ENCODE results near the gene ATP6V1F.

Gene ATP6V1F, protein sequence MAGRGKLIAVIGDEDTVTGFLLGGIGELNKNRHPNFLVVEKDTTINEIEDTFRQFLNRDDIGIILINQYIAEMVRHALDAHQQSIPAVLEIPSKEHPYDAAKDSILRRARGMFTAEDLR

DNA sequence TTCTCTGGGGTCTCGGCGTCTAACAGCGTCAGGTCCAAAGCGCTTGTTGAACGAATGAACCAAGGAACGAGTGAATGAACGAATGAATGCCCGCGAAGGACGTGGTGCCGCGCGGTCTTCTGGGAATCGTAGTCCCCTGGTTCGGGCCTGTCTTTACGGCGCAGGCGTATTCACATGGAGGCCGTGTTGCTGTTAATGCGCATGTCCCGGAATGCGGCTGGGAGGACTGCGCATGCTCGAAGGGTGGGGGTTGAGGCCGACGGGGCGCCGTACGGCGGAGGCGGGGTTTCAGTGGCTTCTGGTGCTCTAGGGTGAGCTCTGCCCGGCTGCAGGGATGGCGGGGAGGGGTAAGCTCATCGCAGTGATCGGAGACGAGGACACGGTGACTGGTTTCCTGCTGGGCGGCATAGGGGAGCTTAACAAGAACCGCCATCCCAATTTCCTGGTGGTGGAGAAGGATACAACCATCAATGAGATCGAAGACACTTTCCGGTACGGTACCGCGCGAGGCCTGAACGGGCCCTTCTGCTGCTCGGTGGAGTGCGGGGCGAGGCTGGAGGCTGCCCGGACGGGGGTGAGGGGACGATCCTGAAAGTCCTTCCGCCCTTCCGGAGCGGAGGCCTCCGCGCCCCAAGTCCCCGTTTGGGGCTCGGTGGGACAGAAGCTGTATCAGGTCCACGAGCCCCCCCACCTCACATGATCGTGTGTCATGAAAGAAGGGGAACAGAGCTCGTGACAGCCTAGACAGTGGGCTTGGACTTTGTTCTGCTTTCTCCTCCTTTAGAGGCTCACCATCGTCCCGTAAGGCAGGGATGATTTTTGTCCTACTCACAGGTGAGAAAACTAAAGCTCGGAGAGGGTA, at the start of gene ATP6V1F:
ATP6V1F (plus strand) TSS at position 286 of the 862 bp plus-strand sequence; CDS start at position 335, 49 bp downstream.
- peak; percentile 90 for DNase-seq (ENCODE audit: low read depth)

DNA sequence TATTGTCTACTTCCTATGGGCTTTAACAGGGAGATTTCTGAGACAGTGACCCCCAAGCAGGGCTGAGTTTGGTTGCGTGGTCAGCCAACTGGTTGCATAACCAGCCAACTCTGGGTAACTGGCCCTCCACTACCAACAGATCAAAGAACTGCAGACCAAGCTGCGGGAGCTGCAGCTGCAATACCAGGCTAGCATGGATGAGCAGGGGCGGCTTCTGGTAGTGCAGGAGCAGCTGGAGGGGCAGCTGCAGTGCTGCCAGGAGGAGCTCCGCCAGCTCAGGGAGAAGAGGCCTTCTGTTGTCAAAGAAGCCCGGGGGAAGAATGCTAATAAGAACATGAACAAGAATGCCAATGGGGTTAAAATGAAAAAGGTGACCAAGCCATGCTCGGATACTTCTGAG, 48.2 kb upstream of the ATP6V1F start:
- no peak overlapping the region for H3K4me3 ChIP-seq (ENCODE audit: low read depth, low read length)
- no peak for DNase-seq (ENCODE audit: low read depth)

More for the DNA sequence above, at the start of gene ATP6V1F:
- peak within 1 kb of the TSS; percentile 61 for H3K4me3 ChIP-seq (ENCODE audit: low read depth, low read length)

DNA sequence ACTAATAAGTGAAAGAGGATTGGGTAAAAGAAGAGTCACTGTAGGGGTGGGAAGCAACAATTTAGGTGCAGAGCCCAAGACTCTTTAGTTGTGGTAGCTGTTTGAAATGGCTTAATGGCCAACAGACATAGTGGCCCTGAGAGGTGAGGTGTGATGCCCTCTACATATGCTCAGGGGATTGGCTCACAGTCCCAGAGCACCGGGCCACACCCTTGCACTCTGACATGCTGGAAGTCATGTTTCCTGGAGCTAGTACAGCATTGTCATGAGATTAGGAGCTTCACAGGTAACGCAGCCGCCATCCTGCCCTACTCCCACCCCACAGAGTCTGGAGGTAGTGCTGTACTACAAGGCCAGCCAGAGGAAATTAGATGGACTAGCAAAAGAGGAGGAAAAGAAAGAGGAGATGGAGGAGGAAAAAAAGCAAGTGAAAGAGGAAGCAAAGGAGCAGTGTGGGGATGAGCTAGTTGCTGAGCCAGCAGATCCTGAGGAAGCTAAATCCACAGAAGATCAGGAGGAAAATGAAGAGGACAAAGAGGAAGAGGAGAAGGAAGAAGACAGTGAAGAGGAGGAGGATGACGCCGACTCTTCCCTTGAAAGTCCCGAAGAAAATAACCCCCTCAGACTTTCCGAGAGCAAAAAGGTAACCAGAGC, 47.2 kb upstream of the ATP6V1F start:
- no peak for DNase-seq (ENCODE audit: low read depth)

DNA sequence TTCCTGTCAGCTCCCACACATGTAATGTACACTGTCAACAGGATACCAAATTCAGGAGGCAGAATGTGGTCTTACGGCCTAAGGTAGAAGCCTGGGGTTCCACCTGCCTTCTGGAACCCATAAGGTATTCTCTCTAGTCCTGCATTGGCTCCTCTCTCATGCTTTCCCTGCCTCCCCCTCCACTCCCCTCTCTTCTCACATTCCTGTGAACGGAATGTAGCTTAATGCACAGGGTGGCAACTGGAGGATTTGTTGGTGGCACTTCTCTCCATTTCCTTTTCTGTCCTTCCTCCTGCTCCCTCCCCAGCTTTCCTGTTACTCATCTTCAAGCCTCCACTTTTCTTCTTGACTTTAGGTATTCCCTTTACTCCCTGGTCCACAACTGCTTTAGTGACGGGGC, 44.0 kb upstream of the ATP6V1F start:
- no peak for DNase-seq (ENCODE audit: low read depth)
- no peak overlapping the region for H3K4me3 ChIP-seq (ENCODE audit: low read depth, low read length)

More for the DNA sequence above, 47.2 kb upstream of the ATP6V1F start:
- no peak overlapping the region for H3K4me3 ChIP-seq (ENCODE audit: low read depth, low read length)

DNA sequence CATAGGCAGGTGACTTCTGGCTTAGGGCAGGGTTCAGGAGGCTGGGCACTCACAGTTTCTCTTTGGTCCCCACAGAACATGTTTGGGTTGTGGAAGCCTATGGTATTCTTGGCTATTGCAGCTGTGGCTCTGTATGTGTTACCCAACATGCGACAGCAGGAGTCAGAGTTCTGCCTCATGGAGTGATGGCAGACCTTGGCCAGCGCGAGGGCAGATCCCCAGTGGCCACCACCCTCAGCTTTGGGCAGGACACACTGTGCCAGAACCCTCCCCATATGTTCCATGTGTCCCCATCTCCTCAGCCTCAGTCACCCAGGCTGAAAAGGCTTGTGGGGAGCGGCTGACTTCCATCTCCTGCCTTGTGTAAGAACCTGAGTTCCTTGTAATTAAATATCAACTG, 40.9 kb upstream of the ATP6V1F start:
- H3K4me3 ChIP-seq (ENCODE audit: low read depth, low read length): no peak overlapping the region
- no peak for DNase-seq (ENCODE audit: low read depth)

DNA sequence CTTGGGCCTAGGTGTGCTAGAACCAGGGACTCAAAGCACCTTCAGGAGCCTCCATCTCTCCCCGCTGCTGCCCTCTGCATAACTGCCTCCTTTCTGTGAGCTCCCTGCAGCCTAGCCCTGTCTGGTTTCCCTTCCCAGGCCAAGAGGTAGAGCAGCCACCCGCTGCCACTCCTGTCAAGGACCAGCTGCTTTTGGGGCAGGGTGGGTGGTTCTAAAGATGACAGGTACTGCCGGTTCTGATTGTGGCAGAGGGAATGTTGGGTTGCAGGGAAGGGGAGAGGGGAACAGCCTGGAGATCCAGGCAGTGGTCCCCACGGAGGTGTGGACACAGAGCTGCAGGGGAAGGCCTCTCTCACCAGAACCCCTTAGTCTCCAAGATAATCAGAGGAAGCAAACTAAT, 36.1 kb upstream of the ATP6V1F start:
- no peak overlapping the region for H3K4me3 ChIP-seq (ENCODE audit: low read depth, low read length)
- no peak for DNase-seq (ENCODE audit: low read depth)

DNA sequence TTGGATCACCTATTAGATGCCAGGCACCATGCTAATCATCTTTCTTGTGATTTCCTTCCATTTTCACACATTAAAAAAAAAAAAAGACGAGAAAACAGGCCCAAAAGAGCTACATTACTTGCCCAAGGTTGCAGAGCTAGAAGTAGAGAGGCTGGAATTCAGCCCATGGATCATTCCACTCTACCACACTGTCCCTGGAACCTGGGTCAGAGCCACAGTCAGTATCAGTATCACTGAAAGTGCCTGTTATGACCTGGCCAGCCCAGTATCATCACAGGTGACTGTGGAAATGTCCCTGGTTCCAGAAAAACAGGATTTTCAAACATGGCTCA, 35.8 kb upstream of the ATP6V1F start:
- no peak overlapping the region for H3K4me3 ChIP-seq (ENCODE audit: low read depth, low read length)
- DNase-seq (ENCODE audit: low read depth): no peak

DNA sequence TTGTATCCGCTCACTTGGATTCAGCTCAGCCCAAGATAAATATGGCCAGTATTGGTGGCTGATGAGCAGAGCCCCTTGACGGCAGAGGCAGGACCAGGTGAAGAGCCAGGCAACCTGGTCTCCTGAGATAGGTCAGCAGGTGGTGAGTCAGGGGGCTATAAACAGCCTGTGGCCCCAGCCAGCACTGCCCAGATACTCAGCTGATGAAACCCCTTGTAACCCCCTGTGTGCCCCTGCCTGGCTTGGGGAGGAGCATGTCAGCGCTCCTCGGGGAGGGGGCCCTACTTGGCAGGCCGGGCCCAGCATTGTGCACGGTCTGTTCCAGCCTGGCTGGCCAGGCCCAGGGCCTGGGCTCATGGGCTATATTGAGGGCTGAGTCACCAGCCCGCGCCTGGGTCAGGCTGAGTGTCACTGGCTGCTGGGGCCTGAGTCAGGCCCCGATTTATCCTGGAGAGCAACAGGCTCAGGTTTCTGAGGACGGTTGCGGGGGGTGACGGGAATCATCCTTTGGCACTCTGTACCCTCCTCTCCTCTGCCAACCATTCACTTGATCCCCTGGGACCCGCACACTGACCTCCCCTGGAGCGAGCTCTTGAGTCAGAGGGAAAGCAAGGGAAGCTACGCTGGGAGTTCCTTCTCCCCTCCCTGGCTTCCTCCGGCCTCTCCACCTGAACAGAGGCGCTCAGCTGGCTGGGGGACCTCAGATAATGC, 35.3 kb upstream of the ATP6V1F start:
- H3K4me3 ChIP-seq (ENCODE audit: low read depth, low read length): no peak overlapping the region
- DNase-seq (ENCODE audit: low read depth): peak; percentile 93

DNA sequence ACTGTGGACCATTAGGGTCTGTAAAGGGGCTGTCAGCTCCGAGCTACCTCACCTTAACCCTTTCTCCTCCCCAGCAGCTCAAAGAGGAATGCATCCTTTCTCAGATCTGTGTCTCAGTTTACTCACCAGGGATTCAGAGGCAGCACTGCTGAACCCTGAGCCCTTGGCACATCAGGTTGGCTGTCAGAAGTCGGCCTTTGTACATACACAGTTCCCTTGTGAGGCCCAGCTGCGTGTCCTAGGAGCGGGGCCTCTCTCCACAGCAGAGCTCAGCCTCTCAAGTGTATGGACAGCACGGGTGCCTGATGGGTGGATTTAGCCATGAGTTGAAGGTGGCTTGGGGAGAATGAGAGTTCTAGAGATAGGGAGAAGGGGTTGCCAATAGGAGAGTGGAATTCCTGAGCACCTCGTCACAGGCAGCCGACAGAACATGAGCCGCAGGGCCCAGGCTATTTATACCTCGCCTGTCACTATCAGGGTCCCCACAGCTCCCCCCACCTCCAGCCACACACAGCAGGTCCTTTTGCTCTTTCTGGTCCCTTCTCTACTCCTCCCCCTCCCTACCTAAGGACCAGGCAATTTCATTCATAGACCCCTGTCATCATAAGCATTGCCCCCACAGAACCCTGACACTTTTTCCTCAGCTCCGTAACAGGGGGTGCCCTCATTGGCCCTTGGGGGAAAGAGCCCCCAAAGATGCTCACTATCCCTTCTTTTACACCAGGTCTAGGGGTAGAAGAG, 34.5 kb upstream of the ATP6V1F start:
- H3K4me3 ChIP-seq (ENCODE audit: low read depth, low read length): no peak overlapping the region
- DNase-seq (ENCODE audit: low read depth): no peak

DNA sequence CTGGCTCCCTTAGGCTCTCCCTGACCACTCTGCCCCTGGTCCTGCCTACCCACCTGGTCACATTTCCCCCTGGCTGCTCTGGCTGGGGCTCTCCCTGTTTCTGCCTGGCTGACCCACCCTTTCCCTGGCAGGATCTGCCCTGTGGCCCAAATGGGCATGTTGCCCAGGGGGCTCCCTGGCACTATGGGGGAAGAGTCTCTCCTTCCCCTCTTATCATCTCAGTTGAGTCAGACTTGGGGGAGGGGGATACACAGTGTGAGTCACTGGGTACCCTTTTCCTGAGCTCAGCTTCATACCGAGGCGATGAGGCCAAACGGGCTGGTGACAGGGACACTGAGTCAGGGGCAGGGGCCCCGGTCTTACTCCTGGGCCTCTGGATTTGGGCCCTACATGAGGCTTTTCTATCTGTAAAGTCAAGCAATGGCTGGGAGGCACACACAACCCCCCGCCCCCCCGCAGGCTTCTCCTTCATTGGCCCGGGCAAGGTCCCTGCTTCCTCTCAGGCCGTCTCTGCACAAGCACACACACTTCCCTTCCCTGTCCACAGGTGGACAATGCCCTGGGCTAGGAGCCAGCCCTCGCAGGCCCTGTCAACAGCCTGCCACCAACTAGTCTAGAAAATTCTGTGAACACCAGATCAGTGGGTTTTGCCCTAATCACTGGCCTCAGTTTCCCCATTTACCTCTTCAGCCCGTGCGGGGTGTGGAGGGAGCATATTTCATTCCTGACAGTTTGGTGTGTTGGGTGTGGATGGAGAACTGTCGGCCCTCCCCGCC, 33.1 kb upstream of the ATP6V1F start:
- peak overlapping the region; percentile 21 for H3K4me3 ChIP-seq (ENCODE audit: low read depth, low read length)
- no peak for DNase-seq (ENCODE audit: low read depth)

DNA sequence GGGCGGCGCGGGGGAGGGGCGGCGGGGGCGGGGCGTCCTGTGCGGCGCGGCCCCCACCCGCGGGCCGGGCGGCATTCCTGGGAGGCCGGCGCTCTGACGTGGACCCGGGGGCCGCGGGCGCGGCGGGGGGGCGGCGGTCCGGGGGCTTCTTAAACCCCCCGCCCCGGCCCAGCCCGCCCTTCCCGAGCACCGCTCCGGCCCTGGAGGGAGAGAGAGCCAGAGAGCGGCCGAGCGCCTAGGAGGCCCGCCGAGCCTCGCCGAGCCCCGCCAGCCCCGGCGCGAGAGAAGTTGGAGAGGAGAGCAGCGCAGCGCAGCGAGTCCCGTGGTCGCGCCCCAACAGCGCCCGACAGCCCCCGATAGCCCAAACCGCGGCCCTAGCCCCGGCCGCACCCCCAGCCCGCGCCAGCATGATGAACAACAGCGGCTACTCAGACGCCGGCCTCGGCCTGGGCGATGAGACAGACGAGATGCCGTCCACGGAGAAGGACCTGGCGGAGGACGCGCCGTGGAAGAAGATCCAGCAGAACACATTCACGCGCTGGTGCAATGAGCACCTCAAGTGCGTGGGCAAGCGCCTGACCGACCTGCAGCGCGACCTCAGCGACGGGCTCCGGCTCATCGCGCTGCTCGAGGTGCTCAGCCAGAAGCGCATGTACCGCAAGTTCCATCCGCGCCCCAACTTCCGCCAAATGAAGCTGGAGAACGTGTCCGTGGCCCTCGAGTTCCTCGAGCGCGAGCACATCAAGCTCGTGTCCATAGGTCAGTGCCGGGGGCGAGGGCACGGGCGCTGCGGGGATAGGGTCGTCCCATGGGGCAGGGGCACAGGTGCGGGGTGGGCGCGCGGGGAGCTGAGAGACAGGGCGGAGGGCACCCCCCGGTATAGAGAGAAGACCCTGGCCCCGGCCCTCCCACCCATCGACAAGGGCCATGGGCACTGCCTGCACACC, 32.2 kb upstream of the ATP6V1F start, which contains the start of gene FLNC:
FLNC (plus strand) TSS at position 176 of the 947 bp plus-strand sequence; CDS start at position 408, 232 bp downstream.
- peak within 1 kb of the TSS; percentile 98 for H3K4me3 ChIP-seq (ENCODE audit: low read depth, low read length)
- DNase-seq (ENCODE audit: low read depth): no peak

DNA sequence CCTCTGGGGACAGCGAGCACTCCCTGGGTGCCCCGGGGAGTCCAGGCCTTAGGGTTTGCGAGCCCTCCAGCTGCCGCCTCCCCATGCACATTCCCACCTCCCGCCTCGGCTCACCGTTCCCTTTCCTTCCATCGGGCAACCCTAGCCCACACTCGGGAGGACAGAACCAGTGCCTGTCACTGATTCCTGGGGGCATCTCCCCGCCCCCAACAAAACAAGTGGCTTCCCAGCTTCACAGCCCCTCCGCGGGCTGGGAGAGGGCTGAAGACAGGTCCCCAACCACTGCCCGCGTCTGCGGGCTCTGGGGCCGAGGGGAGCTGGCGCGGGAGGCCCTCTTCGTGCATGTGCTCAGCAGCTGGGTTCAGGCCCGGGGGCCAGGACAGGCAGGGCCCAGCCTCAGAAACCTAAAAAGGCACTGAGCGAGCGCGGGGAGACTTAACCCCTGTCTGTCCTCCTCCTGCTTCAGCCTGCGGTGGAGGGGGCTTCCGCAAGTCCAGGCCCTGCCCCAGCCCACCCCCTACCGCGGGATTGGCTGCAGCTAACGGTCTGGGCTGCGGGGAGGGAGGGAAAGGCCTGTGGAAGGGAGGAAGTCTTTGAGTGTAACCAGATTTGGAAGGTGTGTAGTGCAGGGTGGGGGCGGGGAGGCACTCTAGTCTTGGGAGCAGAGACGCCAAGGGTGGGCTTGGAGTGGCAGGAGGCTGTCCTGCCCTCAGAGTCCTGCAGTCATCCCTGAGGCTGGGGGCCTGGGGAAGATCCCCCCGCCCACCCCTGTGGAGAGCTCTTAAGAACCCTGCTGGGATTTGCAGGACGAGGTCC, 31.3 kb upstream of the ATP6V1F start:
- no peak for DNase-seq (ENCODE audit: low read depth)
- H3K4me3 ChIP-seq (ENCODE audit: low read depth, low read length): peak overlapping the region; percentile 98

DNA sequence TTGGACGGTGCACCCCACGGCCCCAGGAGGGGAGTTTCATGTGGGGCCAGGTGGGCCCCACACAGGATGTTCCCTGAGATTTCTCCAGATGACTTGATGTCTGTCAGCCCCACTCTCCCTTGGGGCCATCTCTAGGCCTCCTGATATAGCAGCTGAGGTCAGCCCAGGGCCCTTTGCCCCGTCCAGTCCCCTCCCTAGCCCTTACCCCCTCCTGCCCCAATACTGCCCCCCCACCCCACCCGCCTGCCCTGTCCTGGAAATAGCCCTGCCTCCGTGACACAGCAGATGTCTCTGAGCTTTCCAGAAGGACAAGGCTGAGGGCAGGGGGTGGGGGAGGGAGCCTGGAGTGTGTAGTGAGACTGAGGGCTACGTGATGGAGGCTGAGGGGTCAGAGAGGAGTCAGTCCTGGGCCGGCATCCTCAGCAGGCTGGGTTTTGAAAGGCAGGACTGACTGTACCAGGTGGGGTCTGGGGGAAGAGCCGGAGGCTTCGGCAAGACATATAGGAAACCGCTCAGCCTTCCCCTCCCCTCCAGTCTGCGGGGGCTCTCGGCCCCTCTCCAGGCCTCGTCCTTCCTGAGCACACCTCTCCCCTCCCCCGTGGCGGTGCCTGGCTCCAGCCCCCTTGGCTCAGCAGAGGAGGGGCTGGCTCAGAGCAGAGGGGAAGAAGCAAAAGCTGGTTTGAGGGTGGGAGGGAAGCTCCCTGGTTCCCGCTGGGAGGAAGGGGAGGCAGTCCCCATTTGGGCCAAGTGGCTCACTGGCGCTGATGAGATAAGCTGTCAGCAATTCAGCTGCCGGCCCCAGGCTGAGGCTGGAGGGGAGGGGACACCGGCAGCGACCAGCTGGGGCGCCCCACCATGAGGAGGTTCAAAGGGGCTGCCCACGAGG, 30.4 kb upstream of the ATP6V1F start:
- H3K4me3 ChIP-seq (ENCODE audit: low read depth, low read length): peak overlapping the region; percentile 98
- peak; percentile 43 for DNase-seq (ENCODE audit: low read depth)

DNA sequence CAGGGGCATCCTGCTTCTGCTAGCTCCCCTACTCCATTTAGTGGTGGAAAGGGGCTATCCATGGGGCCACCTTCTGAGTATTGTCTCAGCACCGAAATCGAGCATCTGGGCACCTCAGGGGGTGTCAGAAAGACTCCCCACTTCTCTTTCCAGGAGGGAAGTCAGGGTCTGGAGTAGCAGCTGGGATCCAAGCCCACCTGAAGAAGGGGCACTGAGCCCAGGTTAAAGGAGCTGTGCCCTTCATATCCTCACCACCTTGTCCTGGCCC, 29.8 kb upstream of the ATP6V1F start:
- peak overlapping the region; percentile 98 for H3K4me3 ChIP-seq (ENCODE audit: low read depth, low read length)
- no peak for DNase-seq (ENCODE audit: low read depth)

DNA sequence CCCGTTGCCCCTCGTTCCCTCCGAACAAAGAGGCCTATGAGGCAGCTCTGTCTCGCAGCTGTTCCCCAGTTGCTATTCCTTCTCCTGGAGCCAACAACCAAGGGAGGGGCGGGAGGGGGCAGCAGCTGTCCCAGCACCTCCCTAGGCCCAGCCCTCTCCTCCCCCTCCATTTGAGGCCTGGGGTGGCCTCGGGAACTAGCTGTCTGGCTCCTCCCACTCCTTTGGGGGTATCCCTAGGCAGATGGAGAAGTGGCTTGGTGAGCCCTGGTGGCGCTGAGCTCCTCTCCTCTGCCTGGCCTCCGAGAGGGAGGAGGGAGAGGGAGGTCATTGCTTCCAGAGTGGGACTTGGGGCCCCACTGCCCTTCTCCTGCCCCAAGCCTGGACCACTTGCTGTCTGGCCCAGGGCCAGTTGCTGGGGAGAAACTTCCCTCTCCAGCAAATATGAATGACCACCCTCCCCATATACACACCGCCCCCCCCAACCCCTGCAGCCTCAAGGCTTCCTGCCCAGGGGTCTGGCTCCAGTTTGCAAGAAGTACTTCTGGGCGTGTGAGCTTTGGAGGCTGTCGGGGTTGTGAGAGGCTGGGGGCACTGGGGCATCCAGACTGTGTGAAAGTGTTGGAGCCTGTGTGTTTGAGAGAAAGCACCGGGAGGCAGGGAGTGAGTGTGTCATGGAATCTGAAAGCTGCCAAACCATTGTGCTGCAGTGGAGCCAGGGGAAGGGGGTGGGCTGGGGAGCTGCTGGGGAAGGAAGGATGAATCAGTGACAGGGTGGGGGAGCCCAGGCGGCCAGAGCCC, 29.3 kb upstream of the ATP6V1F start:
- DNase-seq (ENCODE audit: low read depth): peak; percentile 85
- peak overlapping the region; percentile 98 for H3K4me3 ChIP-seq (ENCODE audit: low read depth, low read length)
